NCI-H146 treated with DMSO at 0.1 percent for 48 hours (cell line): ENCODE measurements around the gene CACNG6.
"Not testable (repeated sequence)": the region's sequence is repeated elsewhere in the genome, so short reads cannot be mapped to it uniquely, and the experiment has no call there.

Experiments
- DNase-seq: peaks from one replicate; lab custom pipeline; 2025; ENCODE audit not compliant: unreplicated experiment; lab: John Stamatoyannopoulos, UW

Gene CACNG6

GRCh38 chr19:53999694-54000093 is 8.3 kb downstream of the CACNG6 start:
- no peak for DNase-seq

- DNase-seq, result no peak
Measured at GRCh38 chr19:54001496-54001895, 10.1 kb downstream of the CACNG6 start.

- no peak for DNase-seq
Measured at GRCh38 chr19:54002495-54003315, 11.3 kb downstream of the CACNG6 start.

GRCh38 chr19:54009440-54009839 is 18.0 kb downstream of the CACNG6 start:
- DNase-seq, result no peak

- DNase-seq, result no peak
Measured at GRCh38 chr19:54010474-54010873, 19.0 kb downstream of the CACNG6 start.

- no peak for DNase-seq
Measured at GRCh38 chr19:54011507-54012211, 20.2 kb downstream of the CACNG6 start.

- DNase-seq, result no peak
Measured at GRCh38 chr19:54013866-54014265, 22.4 kb downstream of the CACNG6 start.

GRCh38 chr19:54014920-54015560 is 23.6 kb downstream of the CACNG6 start:
- DNase-seq, result no peak

- DNase-seq, result no peak
Measured at GRCh38 chr19:54017261-54017660, 25.8 kb downstream of the CACNG6 start.

GRCh38 chr19:54021363-54021762 is 29.9 kb downstream of the CACNG6 start:
- DNase-seq, result no peak

- DNase-seq, result no peak
Measured at GRCh38 chr19:54021932-54022331, 30.5 kb downstream of the CACNG6 start.

- DNase-seq, result no peak
Measured at GRCh38 chr19:54023191-54023590, 31.8 kb downstream of the CACNG6 start.

GRCh38 chr19:54024660-54025059 is 33.2 kb downstream of the CACNG6 start:
- DNase-seq, result no peak

- DNase-seq, result no peak
Measured at GRCh38 chr19:54026656-54027055, 35.2 kb downstream of the CACNG6 start.

- no peak for DNase-seq
Measured at GRCh38 chr19:54029301-54029700, 37.9 kb downstream of the CACNG6 start.

GRCh38 chr19:54029930-54030490 is 38.6 kb downstream of the CACNG6 start:
- no peak for DNase-seq

- DNase-seq, result no peak
Measured at GRCh38 chr19:54030895-54031586, 39.6 kb downstream of the CACNG6 start.

- DNase-seq, result no peak
Measured at GRCh38 chr19:54035215-54036178, 44.1 kb downstream of the CACNG6 start.

- not testable (repeated sequence) for DNase-seq
Measured at GRCh38 chr19:54036542-54036941, 45.1 kb downstream of the CACNG6 start.

- DNase-seq, result no peak
Measured at GRCh38 chr19:54040003-54040402, 48.6 kb downstream of the CACNG6 start.
